GM12865 (cell line): ENCODE results near the gene GAPDH.

Experiments used
- DNase-seq: peaks from one replicate; pipeline ENCODE4 v3.0.0; 2010; ENCODE audit warnings: low read depth
- H3K4me3 ChIP-seq: 2 replicates; pipeline ENCODE4 v1.5.1; 2011; ENCODE audit warnings: mild to moderate bottlenecking, low read depth, low read length, control low read depth
- TF ChIP-seq, protein P1 (sequence below): IDR thresholded peaks from 2 replicates; pipeline ENCODE4 v1.5.1; 2011; ENCODE audit warnings: low read length, control low read depth, low read depth, inconsistent platforms; ENCODE audit not compliant: insufficient read depth; ENCODE audit errors: missing control alignments

Gene GAPDH

GRCh38 chr12:6522193-6522592 lies 12.1 kb upstream of the GAPDH start:
- H3K4me3 ChIP-seq = no peak overlapping the region
- no peak for DNase-seq
- TF ChIP-seq, protein P1, sequence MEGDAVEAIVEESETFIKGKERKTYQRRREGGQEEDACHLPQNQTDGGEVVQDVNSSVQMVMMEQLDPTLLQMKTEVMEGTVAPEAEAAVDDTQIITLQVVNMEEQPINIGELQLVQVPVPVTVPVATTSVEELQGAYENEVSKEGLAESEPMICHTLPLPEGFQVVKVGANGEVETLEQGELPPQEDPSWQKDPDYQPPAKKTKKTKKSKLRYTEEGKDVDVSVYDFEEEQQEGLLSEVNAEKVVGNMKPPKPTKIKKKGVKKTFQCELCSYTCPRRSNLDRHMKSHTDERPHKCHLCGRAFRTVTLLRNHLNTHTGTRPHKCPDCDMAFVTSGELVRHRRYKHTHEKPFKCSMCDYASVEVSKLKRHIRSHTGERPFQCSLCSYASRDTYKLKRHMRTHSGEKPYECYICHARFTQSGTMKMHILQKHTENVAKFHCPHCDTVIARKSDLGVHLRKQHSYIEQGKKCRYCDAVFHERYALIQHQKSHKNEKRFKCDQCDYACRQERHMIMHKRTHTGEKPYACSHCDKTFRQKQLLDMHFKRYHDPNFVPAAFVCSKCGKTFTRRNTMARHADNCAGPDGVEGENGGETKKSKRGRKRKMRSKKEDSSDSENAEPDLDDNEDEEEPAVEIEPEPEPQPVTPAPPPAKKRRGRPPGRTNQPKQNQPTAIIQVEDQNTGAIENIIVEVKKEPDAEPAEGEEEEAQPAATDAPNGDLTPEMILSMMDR = no peak

DNA sequence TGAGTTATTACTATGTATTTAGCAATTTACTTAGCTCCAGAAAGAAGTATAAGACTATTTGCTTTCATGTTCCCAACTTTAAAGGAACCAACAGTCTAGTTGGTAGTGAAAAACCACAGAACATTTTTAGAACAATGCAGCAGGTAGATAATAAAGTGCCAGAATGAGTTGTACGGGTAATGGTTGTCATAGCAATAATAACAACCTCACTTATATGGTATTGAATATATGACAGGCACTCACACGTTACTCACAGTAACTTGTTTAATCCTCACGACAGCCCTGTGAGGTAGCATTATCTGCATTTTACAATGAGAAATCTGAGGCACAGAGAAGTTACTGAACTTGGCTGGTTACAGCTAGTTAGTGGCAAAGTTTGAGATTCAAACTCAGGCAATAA lies 10.6 kb upstream of the GAPDH start:
- no peak overlapping the region for H3K4me3 ChIP-seq
- no peak for DNase-seq
- TF ChIP-seq, protein P1 = no peak

- no peak overlapping the region for H3K4me3 ChIP-seq
- DNase-seq = no peak
- TF ChIP-seq, protein P1 = no peak
These were observed 9.7 kb upstream of the GAPDH start for GRCh38 chr12:6524648-6525047.

DNA sequence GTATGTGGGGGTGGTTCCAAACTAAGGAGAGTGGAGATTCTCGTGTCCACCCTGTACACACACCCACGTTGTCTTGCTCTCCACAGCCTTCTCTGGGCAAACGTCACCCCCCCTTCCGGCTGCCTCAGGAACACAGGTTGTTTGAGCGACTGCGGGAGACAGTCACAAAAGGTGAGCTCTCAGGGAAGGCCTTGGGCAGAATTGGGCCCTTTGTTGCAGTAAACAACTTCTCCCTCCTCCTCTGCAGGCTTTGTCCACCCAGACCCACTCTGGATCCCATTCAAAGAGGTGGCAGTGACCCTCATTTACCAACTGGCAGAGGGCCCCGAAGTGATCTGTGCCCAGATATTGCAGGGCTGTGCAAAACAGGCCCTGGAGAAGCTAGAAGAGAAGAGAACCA lies 8.1 kb upstream of the GAPDH start:
- TF ChIP-seq, protein P1 = no peak
- no peak for DNase-seq
- H3K4me3 ChIP-seq = no peak overlapping the region

DNA sequence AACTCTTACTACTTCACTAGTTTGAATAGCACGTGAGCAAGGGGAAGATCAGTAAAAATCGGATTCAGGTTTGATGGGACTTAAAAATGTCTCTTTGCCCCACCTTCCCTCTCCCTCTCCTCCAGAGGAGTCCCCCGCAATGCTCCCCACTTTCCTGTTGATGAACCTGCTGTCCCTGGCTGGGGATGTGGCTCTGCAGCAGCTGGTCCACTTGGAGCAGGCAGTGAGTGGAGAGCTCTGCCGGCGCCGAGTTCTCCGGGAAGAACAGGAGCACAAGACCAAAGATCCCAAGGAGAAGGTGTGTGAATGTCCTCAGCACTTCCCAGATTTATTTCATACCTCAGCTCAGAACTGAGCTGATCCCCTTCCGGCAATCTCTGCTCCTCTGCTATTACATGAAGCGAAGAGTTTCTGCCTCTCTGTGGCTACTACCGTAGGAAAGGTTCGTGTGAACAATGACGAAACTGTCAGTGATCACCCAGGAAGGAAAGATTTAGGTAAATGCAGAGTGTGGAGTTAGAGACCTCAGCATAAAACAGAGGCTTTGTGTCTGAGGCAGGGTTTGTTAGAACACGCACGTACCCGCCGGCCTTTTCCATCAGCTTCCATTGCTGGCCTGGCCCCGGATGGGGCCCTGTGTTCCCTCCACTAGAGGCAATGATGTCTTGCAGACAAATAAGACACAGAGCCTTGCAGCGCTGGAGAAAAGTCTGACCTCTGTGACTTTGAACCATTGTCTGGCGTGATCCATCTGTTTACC lies 7.4 kb upstream of the GAPDH start:
- DNase-seq = no peak
- TF ChIP-seq, protein P1 = no peak
- no peak overlapping the region for H3K4me3 ChIP-seq

DNA sequence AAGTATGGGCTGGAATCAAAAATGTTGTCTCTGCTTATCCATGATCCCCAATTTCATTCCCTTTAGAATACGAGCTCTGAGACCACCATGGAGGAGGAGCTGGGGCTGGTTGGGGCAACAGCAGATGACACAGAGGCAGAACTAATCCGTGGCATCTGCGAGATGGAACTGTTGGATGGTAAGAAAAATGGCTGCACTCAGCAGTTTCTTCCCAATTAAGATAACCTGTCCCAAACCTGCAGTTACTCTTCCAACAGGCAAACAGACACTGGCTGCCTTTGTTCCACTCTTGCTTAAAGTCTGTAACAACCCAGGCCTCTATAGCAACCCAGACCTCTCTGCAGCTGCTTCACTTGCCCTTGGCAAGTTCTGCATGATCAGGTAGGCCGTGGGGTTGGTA lies 6.6 kb upstream of the GAPDH start:
- TF ChIP-seq, protein P1 = no peak
- no peak overlapping the region for H3K4me3 ChIP-seq
- DNase-seq = no peak
